Measurements from ENCODE around the gene PAK2.
"Not testable (repeated sequence)": the region's sequence is repeated elsewhere in the genome, so short reads cannot be mapped to it uniquely, and the experiment has no call there.

Gene PAK2

GRCh38 chr3:196843435-196844110 is 103.9 kb downstream of the PAK2 start:
- no peak overlapping the region for H3K4me3 ChIP-seq (ENCODE audit: low read depth, low read length)

DNA sequence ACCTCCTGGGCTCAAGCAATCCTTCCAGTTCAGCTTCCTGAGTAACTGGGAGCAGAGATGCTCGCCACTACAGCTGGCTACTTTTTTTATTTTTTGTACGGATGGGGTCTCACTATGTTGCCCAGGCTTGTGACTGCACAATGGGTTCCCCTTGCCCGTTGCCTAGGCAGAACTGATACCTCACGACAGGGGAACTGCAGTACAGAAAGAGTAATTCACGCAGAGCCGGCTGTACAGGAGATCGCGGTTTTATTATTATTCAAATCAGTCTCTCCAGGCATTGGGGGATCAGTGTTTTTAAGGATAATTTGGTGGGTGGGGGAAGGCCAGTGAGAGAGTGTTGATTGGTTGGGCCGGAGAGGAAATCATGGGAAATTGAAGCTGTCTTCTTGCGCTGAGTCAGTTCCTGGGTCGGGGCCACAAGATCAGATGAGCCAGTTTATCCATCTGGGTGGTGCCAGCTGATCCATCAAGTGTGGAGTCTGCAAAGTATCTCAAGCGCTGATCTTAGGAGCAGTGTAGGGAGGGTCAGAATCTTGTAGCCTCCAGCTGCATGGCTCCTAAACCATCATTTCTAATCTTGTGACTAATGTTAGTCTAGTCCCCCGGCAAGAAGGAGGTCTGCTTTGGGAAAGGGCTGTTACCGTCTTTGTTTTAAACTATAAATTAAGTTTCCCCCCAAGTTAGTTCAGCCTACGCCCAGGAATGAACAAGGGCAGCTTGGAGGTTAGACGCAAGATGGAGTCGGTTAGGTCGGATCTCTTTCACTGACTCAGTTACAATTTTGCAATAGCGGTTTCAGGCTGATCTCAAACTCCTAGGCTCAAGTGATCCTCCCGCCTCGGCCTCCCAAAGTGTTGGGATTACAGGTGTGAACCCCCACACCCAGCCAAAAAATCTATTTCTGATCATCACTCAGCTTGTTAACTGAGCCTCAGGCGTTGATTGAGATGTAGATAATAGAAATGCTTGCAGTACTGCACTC is 104.9 kb downstream of the PAK2 start:
- H3K4me3 ChIP-seq (ENCODE audit: low read depth, low read length) = not testable (repeated sequence)

DNA sequence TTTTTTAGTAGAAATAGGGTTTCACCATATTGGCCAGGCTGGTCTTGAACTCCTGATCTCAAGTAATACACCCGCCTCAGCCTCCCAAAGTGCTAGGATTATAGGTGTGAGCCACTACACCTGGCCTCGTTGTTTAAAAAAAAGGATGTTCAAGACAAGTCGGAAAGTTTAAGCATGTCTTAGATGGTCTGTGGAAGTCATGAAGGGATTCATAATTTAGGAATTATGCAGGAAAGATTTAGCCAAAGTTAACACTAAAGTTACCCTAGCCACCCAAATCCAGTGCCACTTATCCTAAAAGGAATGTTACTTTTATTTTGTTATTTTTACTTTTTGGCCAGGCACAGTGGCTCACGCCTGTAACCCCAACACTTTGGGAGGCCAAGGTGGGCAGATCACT is 108.7 kb downstream of the PAK2 start:
- H3K4me3 ChIP-seq (ENCODE audit: low read depth, low read length) = not testable (repeated sequence)

GRCh38 chr3:196849180-196849741 is 109.6 kb downstream of the PAK2 start:
- H3K4me3 ChIP-seq (ENCODE audit: low read depth, low read length) = no peak overlapping the region

GRCh38 chr3:196863000-196863399 is 123.3 kb downstream of the PAK2 start:
- not testable (repeated sequence) for H3K4me3 ChIP-seq (ENCODE audit: low read depth, low read length)

- peak overlapping the region; percentile 69 for H3K4me3 ChIP-seq (ENCODE audit: low read depth, low read length)
These were observed 127.5 kb downstream of the PAK2 start for GRCh38 chr3:196867155-196867506.

- peak within 1 kb of the TSS; percentile 69 for H3K4me3 ChIP-seq (ENCODE audit: low read depth, low read length)
These were observed 128.0 kb downstream of the PAK2 start, which contains the start of gene SENP5 for GRCh38 chr3:196867507-196868296. Gene SENP5, plus strand, starts transcription at chr3:196867920. Its CDS starts 17,262 bp downstream, at chr3:196885182.

DNA sequence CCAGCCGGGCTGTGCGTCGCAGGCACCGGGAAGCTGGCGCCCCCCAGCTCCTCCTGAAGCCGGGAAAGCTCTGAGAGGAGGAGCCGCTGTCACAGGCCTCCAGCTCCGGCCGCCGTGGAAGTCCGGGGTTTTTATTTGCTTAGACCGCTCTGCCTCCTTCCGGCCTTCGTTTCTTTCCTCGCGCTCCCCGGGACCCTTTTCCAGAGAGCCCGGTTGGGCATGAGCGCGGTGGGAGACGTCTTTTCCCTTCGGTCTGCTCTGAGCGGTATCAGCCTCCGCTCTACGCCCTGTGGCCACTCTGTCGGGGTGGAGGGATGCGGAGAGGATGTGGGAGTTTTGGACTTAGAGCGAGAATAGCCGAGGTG is 128.6 kb downstream of the PAK2 start:
- H3K4me3 ChIP-seq (ENCODE audit: low read depth, low read length) = peak overlapping the region; percentile 69

GRCh38 chr3:196872316-196872715 is 132.7 kb downstream of the PAK2 start:
- H3K4me3 ChIP-seq (ENCODE audit: low read depth, low read length) = no peak overlapping the region

DNA sequence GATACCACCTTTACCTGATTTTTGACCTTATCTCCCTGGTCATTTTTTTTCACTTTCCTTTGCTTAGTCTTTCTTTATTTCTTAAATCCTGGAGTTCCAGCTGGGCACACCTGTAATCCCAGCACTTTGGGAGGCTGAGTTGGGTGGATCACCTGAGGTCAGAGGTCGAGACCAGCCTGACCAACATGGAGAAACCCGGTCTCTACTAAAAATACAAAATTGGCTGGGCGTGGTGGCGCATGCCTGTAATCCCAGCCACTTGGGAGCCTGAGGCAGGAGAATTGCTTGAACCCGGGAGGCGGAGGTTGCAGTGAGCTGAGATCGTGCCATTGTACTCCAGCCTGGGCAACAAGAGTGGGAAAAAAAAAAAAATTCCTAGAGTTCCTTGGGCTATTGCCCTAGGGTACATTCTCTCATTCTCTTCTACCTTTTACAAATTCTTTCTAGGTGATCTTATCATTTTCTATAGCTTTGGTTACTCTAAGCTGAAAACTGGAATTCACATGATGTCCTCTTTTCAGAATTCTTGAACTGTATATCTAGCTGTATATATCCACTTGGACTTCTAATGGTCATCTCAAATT is 134.9 kb downstream of the PAK2 start:
- H3K4me3 ChIP-seq (ENCODE audit: low read depth, low read length) = not testable (repeated sequence)

DNA sequence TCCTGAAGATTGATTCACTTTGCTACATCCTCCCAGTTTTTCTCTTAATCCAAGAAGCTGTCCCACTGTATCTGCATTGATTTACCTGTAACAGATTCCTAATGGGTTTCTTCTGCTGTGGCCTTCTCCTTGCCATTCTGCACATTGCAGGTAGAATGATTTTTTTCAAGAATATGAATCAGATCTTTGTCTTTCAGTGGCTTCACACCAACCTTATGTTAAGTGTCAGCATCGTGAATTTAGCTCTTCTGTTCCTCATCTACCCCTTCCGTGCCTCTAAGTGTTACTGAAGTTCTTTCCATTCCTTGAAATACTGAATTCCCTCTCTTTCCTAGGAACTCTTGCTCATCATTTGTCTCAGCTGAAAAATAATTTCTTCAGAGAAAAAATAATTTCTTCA is 135.6 kb downstream of the PAK2 start:
- no peak overlapping the region for H3K4me3 ChIP-seq (ENCODE audit: low read depth, low read length)

Measured in iPS-11a (cell line).